Adrenal gland (tissue), 5 donors: Measurements from ENCODE around the gene XIRP2.

ENCODE experiments used
- POLR2A ChIP-seq, 2 donors: fragments of 450-650 bp; IDR thresholded peaks; one replicate each; pipeline ENCODE4 v1.6.1; 2017; ENCODE audit warnings: antibody characterized with exemption in 2 of 2, mild to moderate bottlenecking in 2 of 2, moderate library complexity in 1 of 2
- TF ChIP-seq, protein P1 (sequence below), 6 experiments: fragments of 450-650 bp in 4 of 6; fragments of 200-600 bp in 2 of 6; sonication (generic) in 1 of 6; IDR thresholded peaks; 1 replicate in 5 of 6; 2 replicates in 1 of 6; pipeline versions ENCODE4 v1.5.1 to v1.8.0; 2016 to 2021; ENCODE audit warnings: antibody characterized with exemption in 6 of 6, mild to moderate bottlenecking in 2 of 6, moderate library complexity in 1 of 6
- donor health status: DM: no; HTN: no; CAD: no.

DNA sequence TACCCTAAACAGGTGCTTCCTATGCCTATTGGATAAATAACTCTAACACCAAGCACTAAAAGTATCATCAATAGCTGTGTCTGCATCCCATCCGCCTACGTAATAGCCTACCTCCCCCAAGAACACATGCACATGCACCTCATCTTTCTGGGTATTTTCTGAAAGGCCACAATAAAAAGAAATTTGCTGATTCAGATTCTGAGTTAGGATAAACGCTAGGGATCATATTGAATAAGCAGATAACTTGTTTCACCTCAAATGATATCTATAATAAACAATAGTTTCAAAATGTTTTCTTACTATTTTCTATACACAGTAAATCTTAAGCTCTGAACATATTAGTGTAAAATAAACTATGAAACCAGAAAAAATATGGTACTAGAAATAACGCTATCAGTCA lies 112.9 kb downstream of the XIRP2 start:
- TF ChIP-seq, protein P1, sequence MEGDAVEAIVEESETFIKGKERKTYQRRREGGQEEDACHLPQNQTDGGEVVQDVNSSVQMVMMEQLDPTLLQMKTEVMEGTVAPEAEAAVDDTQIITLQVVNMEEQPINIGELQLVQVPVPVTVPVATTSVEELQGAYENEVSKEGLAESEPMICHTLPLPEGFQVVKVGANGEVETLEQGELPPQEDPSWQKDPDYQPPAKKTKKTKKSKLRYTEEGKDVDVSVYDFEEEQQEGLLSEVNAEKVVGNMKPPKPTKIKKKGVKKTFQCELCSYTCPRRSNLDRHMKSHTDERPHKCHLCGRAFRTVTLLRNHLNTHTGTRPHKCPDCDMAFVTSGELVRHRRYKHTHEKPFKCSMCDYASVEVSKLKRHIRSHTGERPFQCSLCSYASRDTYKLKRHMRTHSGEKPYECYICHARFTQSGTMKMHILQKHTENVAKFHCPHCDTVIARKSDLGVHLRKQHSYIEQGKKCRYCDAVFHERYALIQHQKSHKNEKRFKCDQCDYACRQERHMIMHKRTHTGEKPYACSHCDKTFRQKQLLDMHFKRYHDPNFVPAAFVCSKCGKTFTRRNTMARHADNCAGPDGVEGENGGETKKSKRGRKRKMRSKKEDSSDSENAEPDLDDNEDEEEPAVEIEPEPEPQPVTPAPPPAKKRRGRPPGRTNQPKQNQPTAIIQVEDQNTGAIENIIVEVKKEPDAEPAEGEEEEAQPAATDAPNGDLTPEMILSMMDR (IDR thresholded peaks at IDR 0.05): no peak
- no peak for TF ChIP-seq POLR2A (IDR thresholded peaks at IDR 0.05)
